Thymus (tissue), 14 donors: ENCODE data around the gene CHAC2. TPM values are rescaled to one million over a fixed set of nuclear protein-coding genes. Genes with fewer than 3 reads are reported as not detected.
"Not testable (repeated sequence)": the region's sequence is repeated elsewhere in the genome, so short reads cannot be mapped to it uniquely, and the experiment has no call there.

Experiments
- DNase-seq, 9 donors: peaks; one replicate each; pipeline ENCODE4 v3.0.0-alpha.2; 2013; ENCODE audit warnings: low spot score in 9 of 9, low read depth in 6 of 9, missing footprints in 1 of 9
- H3K27ac ChIP-seq, 2 donors: one replicate each; pipeline ENCODE4 v1.5.1; 2013; ENCODE audit warnings: control low read depth in 1 of 2, low read depth in 1 of 2, low read length in 1 of 2, mild to moderate bottlenecking in 1 of 2, moderate library complexity in 1 of 2
- H3K27me3 ChIP-seq, 2 donors: one replicate each; pipeline ENCODE4 v1.5.1; 2013; ENCODE audit warnings: low read length in 1 of 2; ENCODE audit not compliant: control insufficient read depth in 2 of 2, insufficient read depth in 1 of 2
- H3K36me3 ChIP-seq, 2 donors: one replicate each; pipeline ENCODE4 v1.5.1; 2013; ENCODE audit warnings: low read length in 1 of 2, mild to moderate bottlenecking in 1 of 2, moderate library complexity in 1 of 2; ENCODE audit not compliant: control insufficient read depth in 2 of 2, insufficient read depth in 2 of 2
- H3K4me1 ChIP-seq, 2 donors: one replicate each; pipeline ENCODE4 v1.5.1; 2013; ENCODE audit warnings: low read length in 2 of 2; ENCODE audit not compliant: control insufficient read depth in 2 of 2, insufficient read depth in 2 of 2
- H3K4me3 ChIP-seq, 2 donors: one replicate each; pipeline ENCODE4 v1.5.1; 2013; ENCODE audit warnings: low read length in 2 of 2, control low read depth in 1 of 2, mild to moderate bottlenecking in 1 of 2
- H3K9me3 ChIP-seq, 2 donors: one replicate each; pipeline ENCODE4 v1.5.1; 2013; ENCODE audit warnings: low read length in 1 of 2, mild to moderate bottlenecking in 1 of 2; ENCODE audit not compliant: control insufficient read depth in 2 of 2, insufficient read depth in 1 of 2
- WGBS: extraction: QIAGEN DNeasy Blood & Tissue Kit; methylation state at CpG from one replicate; pipeline ENCODE4 v1.1.7; 2013; 5-methylcytosine and 5-hydroxymethylcytosine counted together
- long read RNA-seq, 10 donors: transcript quantifications; one replicate each; lab custom pipeline, GENCODE V29; 2026
- polyA plus RNA-seq: library from polyadenylated mRNA; stranded (reverse); fragments of 200-250 nt; gene quantifications from one replicate; pipeline ENCODE4 v1.2.3, GENCODE V29; 2013
- total RNA-seq: library from RNA; stranded (reverse); fragments of 120-200 nt; gene quantifications from one replicate; pipeline ENCODE4 v1.2.4, GENCODE V29; 2013
- donor health status: healthy.

The CHAC2 gene
- total RNA-seq (8.1 TPM), polyA plus RNA-seq (3.7 TPM)
- long read RNA-seq, donor 1 = 0 reads
- long read RNA-seq, donor 2, transcript CHAC2-201 (3 exons, 1,321 nt) = major isoform, 11 of 11 reads
- long read RNA-seq, donor 2, partial matches to known transcripts = 0 of 11 reads
- long read RNA-seq, donor 2, other reads (novel, unspliced or antisense) = 0 of 11 reads
- long read RNA-seq, donor 3, transcript CHAC2-201 (3 exons, 1,321 nt) = major isoform, 23 of 30 reads
- long read RNA-seq, donor 3, partial matches to known transcripts = 7 of 30 reads
- long read RNA-seq, donor 3, other reads (novel, unspliced or antisense) = 0 of 30 reads
- long read RNA-seq, donor 4, partial matches to known transcripts = 0 of 4 reads
- long read RNA-seq, donor 4, other reads (novel, unspliced or antisense) = 0 of 4 reads
- long read RNA-seq, donor 5, transcript CHAC2-201 (3 exons, 1,321 nt) = major isoform, 9 of 9 reads
- long read RNA-seq, donor 5, partial matches to known transcripts = 0 of 9 reads
- long read RNA-seq, donor 5, other reads (novel, unspliced or antisense) = 0 of 9 reads
- long read RNA-seq, donor 6, transcript CHAC2-201 (3 exons, 1,321 nt) = major isoform, 5 of 5 reads
- long read RNA-seq, donor 6, partial matches to known transcripts = 0 of 5 reads
- long read RNA-seq, donor 6, other reads (novel, unspliced or antisense) = 0 of 5 reads
- long read RNA-seq, donor 7, transcript CHAC2-201 (3 exons, 1,321 nt) = major isoform, 9 of 9 reads
- long read RNA-seq, donor 7, partial matches to known transcripts = 0 of 9 reads
- long read RNA-seq, donor 7, other reads (novel, unspliced or antisense) = 0 of 9 reads
- long read RNA-seq, donor 8, transcript CHAC2-201 (3 exons, 1,321 nt) = major isoform, 5 of 5 reads
- long read RNA-seq, donor 8, partial matches to known transcripts = 0 of 5 reads
- long read RNA-seq, donor 8, other reads (novel, unspliced or antisense) = 0 of 5 reads
- long read RNA-seq, donor 9, transcript CHAC2-201 (3 exons, 1,321 nt) = major isoform, 6 of 6 reads
- long read RNA-seq, donor 9, partial matches to known transcripts = 0 of 6 reads
- long read RNA-seq, donor 9, other reads (novel, unspliced or antisense) = 0 of 6 reads
- long read RNA-seq, donor 10, transcript CHAC2-201 (3 exons, 1,321 nt) = major isoform, 8 of 8 reads
- long read RNA-seq, donor 10, partial matches to known transcripts = 0 of 8 reads
- long read RNA-seq, donor 10, other reads (novel, unspliced or antisense) = 0 of 8 reads

- Histone ChIP-seq H3K4me3 (peak within 1 kb of the TSS; percentile 83 to 95), H3K36me3 (peaks cover 9 to 20% of the 10 kb centered on the region in 2 donors), H3K9me3 (no peaks in the 10 kb centered on the region), H3K4me1 (peaks cover 2% of the 10 kb centered on the region in 2 donors), H3K27ac (peak within 1 kb of the TSS; percentile 76 to 88), H3K27me3 (no peaks in the 10 kb centered on the region)
- peak; percentile 63 to 89 (median 80) for DNase-seq
- WGBS = under 1% methylated on average over 46 of the region's 46 CpGs
These were observed at the start of gene CHAC2 for GRCh38 chr2:53767405-53768241. TSS of gene CHAC2 (plus strand) at chr2:53767804. CDS start at chr2:53767887, 83 bp downstream.

- not testable (repeated sequence) for H3K27ac ChIP-seq, H3K36me3 ChIP-seq, DNase-seq, H3K4me1 ChIP-seq, H3K27me3 ChIP-seq, H3K4me3 ChIP-seq, H3K9me3 ChIP-seq
- WGBS = 99% methylated on average over 3 of the region's 3 CpGs
These were observed 46.7 kb upstream of the CHAC2 start for GRCh38 chr2:53720944-53721343.

- Histone ChIP-seq H3K4me3 (no peak overlapping the region), H3K4me1 (no peaks in the 10 kb centered on the region), H3K36me3 (peaks cover 0 to 11% of the 10 kb centered on the region in 2 donors), H3K9me3 (no peaks in the 10 kb centered on the region), H3K27ac (no peak overlapping the region), H3K27me3 (no peaks in the 10 kb centered on the region)
- DNase-seq = no peak
- 86% methylated on average over 2 of the region's 2 CpGs for WGBS
These were observed 43.1 kb upstream of the CHAC2 start for GRCh38 chr2:53724536-53724935.

GRCh38 chr2:53725662-53726061, 41.9 kb upstream of the CHAC2 start:
- Histone ChIP-seq H3K27me3 (no peaks in the 10 kb centered on the region), H3K9me3 (no peaks in the 10 kb centered on the region), H3K4me1 (no peaks in the 10 kb centered on the region), H3K4me3 (no peak overlapping the region), H3K36me3 (peaks cover 4 to 15% of the 10 kb centered on the region in 2 donors), H3K27ac (no peak overlapping the region)
- 96% methylated on average over 4 of the region's 4 CpGs for WGBS
- DNase-seq = no peak

- no peaks in the 10 kb centered on the region for H3K9me3 ChIP-seq
- H3K27ac ChIP-seq = no peak overlapping the region
- no peaks in the 10 kb centered on the region for H3K4me1 ChIP-seq
- WGBS = over 99% methylated on average over 3 of the region's 3 CpGs
- no peak overlapping the region for H3K4me3 ChIP-seq
- no peaks in the 10 kb centered on the region for H3K27me3 ChIP-seq
- no peak for DNase-seq
- peaks cover 4 to 16% of the 10 kb centered on the region in 2 donors for H3K36me3 ChIP-seq
These were observed 39.7 kb upstream of the CHAC2 start for GRCh38 chr2:53727921-53728320.

- DNase-seq = no peak
- Histone ChIP-seq H3K27ac (no peak overlapping the region), H3K27me3 (no peaks in the 10 kb centered on the region), H3K4me1 (no peaks in the 10 kb centered on the region), H3K9me3 (no peaks in the 10 kb centered on the region), H3K36me3 (peaks cover 8 to 16% of the 10 kb centered on the region in 2 donors), H3K4me3 (no peak overlapping the region)
- 94% methylated on average over 1 of the region's 1 CpG for WGBS
These were observed 38.4 kb upstream of the CHAC2 start for GRCh38 chr2:53729143-53729762.

GRCh38 chr2:53737091-53737490, 30.5 kb upstream of the CHAC2 start:
- H3K27ac ChIP-seq = no peak overlapping the region
- no peaks in the 10 kb centered on the region for H3K4me1 ChIP-seq
- H3K36me3 ChIP-seq = peaks cover 7 to 9% of the 10 kb centered on the region in 2 donors
- no peak overlapping the region for H3K4me3 ChIP-seq
- DNase-seq = no peak
- no peaks in the 10 kb centered on the region for H3K27me3 ChIP-seq
- no peaks in the 10 kb centered on the region for H3K9me3 ChIP-seq
- WGBS = 99% methylated on average over 5 of the region's 5 CpGs

GRCh38 chr2:53739032-53739431, 28.6 kb upstream of the CHAC2 start:
- WGBS = 93% methylated on average over 1 of the region's 1 CpG
- H3K9me3 ChIP-seq = no peaks in the 10 kb centered on the region
- H3K4me3 ChIP-seq = no peak overlapping the region
- no peaks in the 10 kb centered on the region for H3K27me3 ChIP-seq
- H3K4me1 ChIP-seq = no peaks in the 10 kb centered on the region
- no peak for DNase-seq
- no peak overlapping the region for H3K27ac ChIP-seq
- H3K36me3 ChIP-seq = peaks cover 6 to 7% of the 10 kb centered on the region in 2 donors
